Measurements from ENCODE around the gene KSR1.
"Not testable (repeated sequence)": the region's sequence is repeated elsewhere in the genome, so short reads cannot be mapped to it uniquely, and the experiment has no call there.

KSR1 gene

GRCh38 chr17:27646232-27646631 is 190.0 kb downstream of the KSR1 start:
- DNase-seq = no peak

DNA sequence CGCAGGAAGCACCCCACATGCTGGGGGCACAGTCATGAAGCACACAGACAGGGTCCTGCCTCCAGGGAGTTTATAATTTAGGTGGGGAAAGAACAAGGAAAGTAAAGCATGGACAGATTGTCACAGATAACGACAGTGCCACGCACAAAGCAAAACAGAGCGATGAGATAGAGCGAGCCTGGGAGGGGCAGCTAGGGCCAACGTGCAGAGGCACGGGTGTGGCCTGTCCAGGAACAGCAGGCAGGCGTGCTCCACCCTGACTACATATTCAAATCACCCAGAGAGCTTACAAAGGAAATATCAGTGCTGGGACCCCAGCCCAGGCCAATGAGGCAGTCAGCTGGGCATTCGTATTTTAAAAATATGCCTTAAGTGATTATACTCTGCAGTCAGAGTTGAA is 191.5 kb downstream of the KSR1 start:
- no peak for DNase-seq

DNA sequence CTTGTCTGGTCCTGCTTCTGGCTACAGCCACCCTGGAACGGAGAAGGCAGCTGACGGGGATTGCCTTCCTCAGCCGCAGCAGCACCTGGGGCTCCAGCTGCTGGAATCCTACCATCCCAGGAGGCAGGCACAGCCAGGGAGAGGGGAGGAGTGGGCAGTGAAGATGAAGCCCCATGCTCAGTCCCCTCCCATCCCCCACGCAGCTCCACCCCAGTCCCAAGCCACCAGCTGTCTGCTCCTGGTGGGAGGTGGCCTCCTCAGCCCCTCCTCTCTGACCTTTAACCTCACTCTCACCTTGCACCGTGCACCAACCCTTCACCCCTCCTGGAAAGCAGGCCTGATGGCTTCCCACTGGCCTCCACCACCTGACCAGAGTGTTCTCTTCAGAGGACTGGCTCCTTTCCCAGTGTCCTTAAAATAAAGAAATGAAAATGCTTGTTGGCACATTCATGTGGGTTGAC is 192.9 kb downstream of the KSR1 start:
- not testable (repeated sequence) for DNase-seq

DNA sequence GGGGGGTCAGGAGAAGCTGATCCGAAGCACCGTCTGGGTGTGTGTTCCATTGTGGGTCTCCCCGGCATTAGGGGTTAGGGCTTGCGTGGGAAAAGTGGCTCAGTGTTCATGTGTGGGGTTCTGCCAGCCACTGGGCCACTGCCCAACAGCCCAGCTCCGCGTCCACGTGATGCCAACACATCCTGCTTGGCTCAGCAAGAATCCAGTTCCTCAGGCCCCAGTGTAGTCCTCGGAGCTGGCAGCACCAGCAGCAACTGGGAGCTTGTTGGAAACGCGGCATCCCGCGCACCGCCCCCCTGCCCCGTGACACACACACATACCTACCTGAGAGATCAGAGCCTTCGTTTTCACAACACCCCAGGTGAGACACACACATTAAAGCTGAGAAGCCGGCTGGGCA is 193.7 kb downstream of the KSR1 start:
- DNase-seq = no peak

- no peak for DNase-seq
Observed at GRCh38 chr17:27650836-27651235, 194.6 kb downstream of the KSR1 start.

GRCh38 chr17:27651411-27652345 is 195.4 kb downstream of the KSR1 start:
- DNase-seq = no peak

- not testable (repeated sequence) for DNase-seq
Observed at GRCh38 chr17:27653449-27653971, 197.3 kb downstream of the KSR1 start.

GRCh38 chr17:27654136-27654535 is 197.9 kb downstream of the KSR1 start:
- no peak for DNase-seq

GRCh38 chr17:27654654-27655524 is 198.6 kb downstream of the KSR1 start:
- DNase-seq = peak; percentile 42

GRCh38 chr17:27655525-27656111 is 199.4 kb downstream of the KSR1 start:
- not testable (repeated sequence) for DNase-seq

DNA sequence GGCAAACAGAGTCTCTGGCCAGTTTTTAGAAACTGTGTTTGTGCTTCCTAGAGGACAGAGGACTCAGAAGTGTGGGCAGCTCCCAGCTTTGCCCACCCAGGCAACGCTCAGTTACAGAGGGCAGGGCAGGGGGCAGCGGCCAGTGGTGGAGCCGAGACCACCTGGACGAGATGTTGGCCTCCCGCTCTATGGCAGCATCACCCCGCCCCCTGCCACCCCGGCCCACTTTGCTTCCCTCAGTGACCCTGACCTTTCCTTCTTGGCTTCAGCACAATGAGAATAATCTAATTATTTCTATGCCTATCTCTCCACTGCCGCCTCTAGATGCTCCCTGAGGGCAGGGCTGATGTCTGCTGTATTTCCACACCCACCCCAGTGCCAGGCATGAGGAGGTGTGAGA is 200.4 kb downstream of the KSR1 start:
- DNase-seq = not testable (repeated sequence)

DNA sequence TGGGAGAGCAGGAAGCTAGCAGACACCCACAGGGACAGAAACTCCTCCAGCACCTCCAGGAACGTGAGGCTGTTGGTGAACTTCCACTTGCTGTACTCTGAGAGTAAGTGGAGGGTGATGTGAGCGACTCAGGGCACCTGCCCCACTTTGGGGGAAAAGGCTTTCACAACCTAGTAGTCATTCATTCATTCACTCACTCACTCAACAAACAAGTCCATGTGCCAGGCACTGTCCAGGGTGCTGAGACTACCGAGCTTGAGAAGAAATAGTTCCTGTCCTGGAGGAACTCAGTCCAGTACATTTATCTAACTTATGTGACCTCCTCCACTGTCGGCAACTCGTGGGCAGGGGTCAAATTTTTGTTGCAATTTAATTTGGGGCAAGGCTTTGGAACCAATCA is 201.4 kb downstream of the KSR1 start:
- no peak for DNase-seq

DNA sequence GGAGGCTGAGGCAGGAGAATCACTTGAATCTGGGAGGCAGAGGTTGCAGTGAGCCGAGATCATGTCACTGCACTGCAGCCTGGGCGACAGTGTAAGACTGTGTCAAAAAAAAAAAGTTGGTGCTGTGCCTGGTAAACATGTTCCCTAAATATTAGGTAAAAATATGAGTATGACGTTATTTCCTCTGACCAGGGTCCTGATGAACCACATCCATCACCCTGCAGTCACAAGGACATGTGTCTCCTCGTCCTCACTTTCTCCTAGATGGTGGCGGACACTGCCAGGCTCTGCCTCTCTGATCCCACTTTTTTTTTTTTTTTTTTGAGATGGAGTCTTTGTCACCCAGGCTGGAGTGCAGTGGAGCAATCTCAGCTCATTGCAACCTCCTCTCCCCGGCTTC is 203.4 kb downstream of the KSR1 start:
- DNase-seq = no peak

DNA sequence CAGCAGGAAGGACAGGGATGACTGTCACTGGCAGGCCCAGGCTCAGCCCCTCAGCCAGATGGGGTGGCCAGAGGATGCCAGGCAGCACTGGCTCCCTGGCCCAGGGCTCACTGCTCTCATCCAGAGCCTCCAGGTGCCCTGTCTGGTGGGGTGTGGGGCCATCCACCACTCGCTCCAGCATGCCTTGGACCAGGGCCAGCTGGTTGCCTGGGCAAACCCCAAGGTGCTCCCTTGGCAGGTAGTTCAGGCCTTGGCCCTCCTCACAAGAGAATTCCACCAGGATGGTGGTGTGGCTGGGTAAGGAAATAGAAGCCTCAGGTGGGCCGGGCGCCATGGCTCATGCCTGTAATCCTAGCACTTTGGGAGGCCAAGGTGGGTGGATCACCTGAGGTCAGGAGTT is 204.2 kb downstream of the KSR1 start:
- no peak for DNase-seq

DNA sequence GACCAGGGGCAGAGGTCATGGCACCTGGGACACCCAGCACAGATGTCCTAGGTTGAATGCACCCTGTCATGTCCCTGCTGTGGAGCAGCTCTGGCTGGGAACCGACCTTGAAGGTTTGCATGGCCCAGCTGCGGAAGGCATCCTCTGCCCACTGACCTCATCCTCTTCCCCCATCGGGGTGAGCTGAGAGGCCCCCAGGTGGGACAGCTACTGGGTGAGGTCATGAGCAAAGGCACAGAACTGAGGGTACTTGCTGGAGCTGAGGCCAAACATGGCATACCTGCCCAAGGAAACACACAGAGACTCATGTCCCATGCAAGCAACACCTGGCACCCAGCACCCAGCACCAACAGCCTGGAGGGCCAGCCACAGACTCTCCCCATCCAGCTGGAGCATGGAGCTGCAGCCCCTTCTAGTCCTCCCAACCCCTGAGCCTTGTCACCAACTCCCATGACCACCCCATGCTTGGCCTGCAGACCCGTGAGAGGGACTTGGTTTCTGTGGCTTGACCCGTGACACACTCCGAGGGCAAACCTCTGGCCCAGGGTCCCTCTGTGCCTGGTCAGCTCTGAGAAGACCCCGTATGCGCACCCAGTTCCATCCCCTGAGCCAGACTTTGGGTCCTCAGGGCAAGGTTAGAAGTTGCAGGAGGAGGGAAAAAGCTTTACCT is 207.8 kb downstream of the KSR1 start:
- no peak for DNase-seq

DNA sequence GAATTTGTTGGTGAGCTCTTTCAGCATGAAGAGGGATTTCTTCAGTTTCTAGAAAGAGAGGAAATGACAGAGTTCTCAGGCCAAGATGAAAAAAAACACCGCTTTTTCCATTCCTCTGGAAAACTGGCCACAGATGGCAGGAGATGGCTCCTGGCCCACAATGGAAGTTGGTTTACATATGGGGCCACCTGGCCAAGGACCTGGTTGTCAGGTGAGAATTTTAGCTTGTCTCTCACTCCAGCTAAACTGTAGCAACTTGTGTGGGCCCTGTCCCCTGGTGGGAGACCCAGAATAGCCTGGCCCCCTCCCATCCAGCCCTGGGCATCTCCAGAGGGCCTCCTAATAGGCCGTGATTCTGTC is 208.3 kb downstream of the KSR1 start:
- DNase-seq = no peak

DNA sequence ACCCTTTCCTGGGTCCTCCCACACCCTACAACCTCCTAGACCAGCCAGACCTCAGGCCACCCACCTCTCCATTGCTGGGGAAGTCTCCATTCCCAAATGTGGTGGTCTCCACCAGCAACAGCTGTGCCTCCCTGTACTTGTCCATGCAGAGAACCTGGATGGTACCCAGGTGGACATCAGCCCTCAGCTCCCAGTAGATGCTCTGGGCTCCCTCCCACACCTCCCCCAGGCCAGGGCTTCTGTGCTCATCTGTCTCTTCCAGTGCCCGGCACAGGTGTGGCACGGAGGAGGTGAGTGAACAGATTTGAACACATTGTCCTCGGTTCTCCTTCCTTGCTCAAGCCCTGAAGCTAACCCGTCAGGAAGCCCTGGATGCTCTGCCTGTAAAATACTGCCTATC is 209.3 kb downstream of the KSR1 start:
- no peak for DNase-seq

DNA sequence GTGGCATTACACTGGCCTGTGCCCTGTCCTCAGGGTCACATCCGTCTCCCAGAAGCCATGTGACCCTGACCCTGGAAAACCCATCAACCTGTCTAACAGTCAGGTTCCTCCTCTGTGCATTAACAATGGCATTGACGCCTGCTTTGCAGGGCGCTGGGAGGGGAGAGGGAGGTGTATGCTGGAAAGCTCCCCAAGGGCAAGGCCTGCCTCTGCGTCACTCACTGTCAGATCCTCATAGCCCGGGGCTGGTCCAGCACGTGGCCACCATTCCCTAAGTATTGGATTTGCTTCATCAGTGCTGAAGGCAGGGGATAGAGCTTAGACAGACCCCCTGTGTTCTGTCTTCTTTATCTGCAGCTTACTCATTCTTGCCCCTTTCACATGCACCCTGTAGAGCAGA is 210.0 kb downstream of the KSR1 start:
- DNase-seq = not testable (repeated sequence)

- DNase-seq = no peak
Observed at GRCh38 chr17:27666831-27667560, 210.7 kb downstream of the KSR1 start.

GRCh38 chr17:27667656-27668487 is 211.6 kb downstream of the KSR1 start:
- no peak for DNase-seq

- no peak for DNase-seq
Observed at GRCh38 chr17:27668488-27668823, 212.2 kb downstream of the KSR1 start.

Measured in NCI-H2029 (cell line).